Kidney (tissue), 14 donors: Measurements from ENCODE around the gene PCSK5. TPM values are rescaled to one million over a fixed set of nuclear protein-coding genes. Genes with fewer than 3 reads are reported as not detected.

Source experiments
- DNase-seq, 5 donors: peaks; one replicate each; pipeline ENCODE4 v3.0.0-alpha.2; 2013 to 2020
- FAIRE-seq: peaks from 2 replicates; lab custom pipeline; 2012; peaks lifted over from hg19 to GRCh38; lab: Jason Lieb, UNC
- H3K27ac ChIP-seq, 2 donors: one replicate each; pipeline ENCODE4 v1.7.0; 2013; ENCODE audit warnings: low read depth in 2 of 2, low read length in 2 of 2, inconsistent platforms in 1 of 2
- H3K27me3 ChIP-seq: one replicate; pipeline ENCODE4 v1.7.1; 2013; ENCODE audit warnings: low read length, inconsistent platforms; ENCODE audit not compliant: control insufficient read depth, insufficient read depth
- H3K36me3 ChIP-seq, 3 donors: one replicate each; pipeline versions ENCODE4 v1.7.0 to v1.7.1; 2013; ENCODE audit warnings: low read length in 3 of 3, control low read depth in 1 of 3, inconsistent platforms in 1 of 3; ENCODE audit not compliant: insufficient read depth in 3 of 3, control insufficient read depth in 2 of 3
- H3K4me1 ChIP-seq, 3 donors: one replicate each; pipeline versions ENCODE4 v1.7.0 to v1.7.1; 2013; ENCODE audit warnings: low read length in 3 of 3, inconsistent platforms in 1 of 3, low read depth in 1 of 3; ENCODE audit not compliant: control insufficient read depth in 2 of 3, insufficient read depth in 2 of 3
- H3K4me3 ChIP-seq, 3 donors: one replicate each; pipeline versions ENCODE4 v1.7.0 to v1.8.1; 2013; ENCODE audit warnings: low read length in 3 of 3, control low read depth in 1 of 3, inconsistent platforms in 1 of 3
- H3K9ac ChIP-seq, 3 donors: one replicate each; pipeline versions ENCODE4 v1.7.0 to v1.7.1; 2013; ENCODE audit warnings: low read length in 3 of 3, control low read depth in 1 of 3, inconsistent platforms in 1 of 3
- H3K9me3 ChIP-seq, 3 donors: one replicate each; pipeline versions ENCODE4 v1.7.0 to v1.7.1; 2013; ENCODE audit warnings: low read length in 3 of 3, control low read depth in 1 of 3, inconsistent platforms in 1 of 3; ENCODE audit not compliant: control insufficient read depth in 2 of 3, insufficient read depth in 1 of 3
- CTCF ChIP-seq: IDR thresholded peaks from 3 replicates; pipeline ENCODE4 v1.5.1; 2012; ENCODE audit warnings: mild to moderate bottlenecking, moderate library complexity, borderline replicate concordance; ENCODE audit not compliant: insufficient read depth; ENCODE audit errors: extremely low read depth
- intact Hi-C: fragments of 100-400 bp; cut with DNase I; formaldehyde crosslinking; loops from one replicate; pipeline ENCODE4 v1.11.1; 2022
- polyA plus RNA-seq: library from polyadenylated mRNA; stranded (reverse); fragments of 350-450 nt; fragmentation: Illumina TruSeq; extraction: RNeasy Lipid Tissue Mini Kit (QIAGEN cat#74804); gene quantifications from one replicate; pipeline ENCODE4 v1.2.3, GENCODE V29; 2014; ENCODE audit warnings: low read depth, low replicate concordance; ENCODE audit not compliant: insufficient read depth
- total RNA-seq: library from RNA; stranded (reverse); fragmentation: NEBNext Ultra II Directional; extraction: Animal tissue kit (Norgen Biotek cat#: 25700); gene quantifications from one replicate; pipeline ENCODE4 v1.2.1, GENCODE V29; 2021
- donor health status: control.
- donor health status: control.
- donor health status: control.
- donor health status: control.
- donor health status: control.
- donor health status: DM: yes; HTN: yes; CAD: no.
- donor health status: Normal renal cell carcinoma (clear cell type).

PCSK5 gene
- total and polyA plus RNA-seq, 2 donors from 2014 or later, result 1.6 to 14.7 TPM

DNA sequence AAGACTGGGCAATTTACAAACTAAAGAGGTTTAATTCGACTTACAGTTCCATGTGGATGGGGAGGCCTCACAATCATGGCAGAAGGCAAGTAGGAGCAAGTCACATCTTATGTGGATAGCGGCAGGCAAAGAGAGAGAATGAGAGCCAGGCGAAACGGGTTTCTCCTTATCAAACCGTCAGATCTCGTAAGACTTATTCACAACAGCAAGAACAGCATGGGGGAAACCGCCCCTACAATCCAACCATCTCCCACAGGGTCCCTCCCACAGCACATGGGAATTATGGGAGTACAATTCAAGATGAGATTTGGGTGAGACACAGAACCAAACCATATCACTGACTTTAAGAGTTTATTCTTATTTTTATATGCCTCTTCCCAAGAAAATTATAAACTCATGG is 443.5 kb downstream of the PCSK5 start:
- H3K9me3 ChIP-seq, result no peaks in the 10 kb centered on the region
- no peak overlapping the region for H3K27ac ChIP-seq
- no peak for TF ChIP-seq CTCF
- H3K27me3 ChIP-seq, result no peaks in the 10 kb centered on the region
- H3K4me1 ChIP-seq, result no peaks in the 10 kb centered on the region
- DNase-seq (no peak), FAIRE-seq (no peak)
- no peak overlapping the region for H3K9ac ChIP-seq
- intact Hi-C loops, result no loop called here
- H3K36me3 ChIP-seq, result peaks cover 0 to 8% (median 2%) of the 10 kb centered on the region in 3 donors
- no peak overlapping the region for H3K4me3 ChIP-seq

GRCh38 chr9:76336027-76336426 is 445.6 kb downstream of the PCSK5 start:
- no peak for TF ChIP-seq CTCF
- Histone ChIP-seq H3K27me3 (no peaks in the 10 kb centered on the region), H3K4me1 (no peaks in the 10 kb centered on the region), H3K27ac (no peak overlapping the region), H3K36me3 (peaks cover 0 to 8% (median 2%) of the 10 kb centered on the region in 3 donors), H3K9me3 (no peaks in the 10 kb centered on the region), H3K4me3 (no peak overlapping the region), H3K9ac (no peak overlapping the region)
- intact Hi-C loops, result no loop called here
- DNase-seq (no peak), FAIRE-seq (no peak)

DNA sequence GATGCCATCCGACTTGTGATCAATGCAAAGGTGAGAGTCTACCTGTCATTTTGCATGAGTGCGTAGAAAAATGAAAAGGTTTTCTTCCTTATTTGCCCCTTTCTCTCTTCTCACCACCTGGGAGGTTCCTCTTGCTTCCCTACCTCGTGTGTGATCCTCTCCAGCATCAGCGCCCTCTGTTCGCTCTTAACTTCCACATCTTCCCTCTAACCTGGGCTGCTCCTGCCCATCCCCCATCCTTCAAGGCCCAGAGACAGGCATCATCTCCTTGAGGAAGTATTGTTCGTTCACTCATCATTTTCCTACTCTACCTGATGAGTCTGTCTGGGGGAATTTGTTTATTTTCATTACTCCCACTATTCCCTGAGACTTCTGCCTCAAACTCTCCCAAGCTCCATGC is 447.9 kb downstream of the PCSK5 start:
- TF ChIP-seq CTCF, result no peak
- intact Hi-C loops, result no loop called here
- Histone ChIP-seq H3K9ac (no peak overlapping the region), H3K4me1 (no peaks in the 10 kb centered on the region), H3K27ac (no peak overlapping the region), H3K9me3 (no peaks in the 10 kb centered on the region), H3K36me3 (peaks cover 0 to 5% (median 0%) of the 10 kb centered on the region in 3 donors), H3K4me3 (no peak overlapping the region), H3K27me3 (no peaks in the 10 kb centered on the region)
- no peak for FAIRE-seq
- no peak for DNase-seq

GRCh38 chr9:76341616-76342015 is 451.1 kb downstream of the PCSK5 start:
- intact Hi-C loops, result no loop called here
- Histone ChIP-seq H3K9me3 (no peaks in the 10 kb centered on the region), H3K27me3 (no peaks in the 10 kb centered on the region), H3K27ac (no peak overlapping the region), H3K4me1 (no peaks in the 10 kb centered on the region), H3K9ac (no peak overlapping the region), H3K36me3 (no peaks in the 10 kb centered on the region), H3K4me3 (no peak overlapping the region)
- DNase-seq (no peak), FAIRE-seq (no peak)
- TF ChIP-seq CTCF, result no peak
